GM13976 (cell line): Measurements from ENCODE around the gene PSAT1.
A peak's percentile ranks its signal among the peaks of the same experiment; 100 is the strongest.

Source experiments
- DNase-seq: peaks from one replicate; pipeline ENCODE4 v3.0.0; 2012; ENCODE audit warnings: low spot score
- CTCF ChIP-seq: IDR thresholded peaks from 2 replicates; pipeline ENCODE4 v1.5.1; 2012; ENCODE audit warnings: borderline replicate concordance, mild to moderate bottlenecking; ENCODE audit not compliant: insufficient read depth; ENCODE audit errors: extremely low read depth, missing control alignments, control extremely low read depth
- in situ Hi-C: fragments of 300-500 bp; cut with MboI; formaldehyde crosslinking; loops from one replicate; pipeline ENCODE4 v1.12.0; 2022; ENCODE audit warnings: low sequenced_read_pairs, mixed read lengths, inconsistent platforms; ENCODE audit not compliant: unreplicated experiment

The PSAT1 gene

GRCh38 chr9:78368236-78368635 is 71.3 kb downstream of the PSAT1 start:
- DNase-seq: no peak
- no peak for TF ChIP-seq CTCF
- in situ Hi-C loops: loop anchor here (5.0 kb wide), 1 partner anchor 106 kb away; no protein-coding TSS in a partner anchor

- peak; percentile 50 for DNase-seq
- in situ Hi-C loops: loop anchor here (5.0 kb wide), 1 partner anchor 107 kb away; no protein-coding TSS in a partner anchor
- peak; percentile 78 for TF ChIP-seq CTCF
Measured at GRCh38 chr9:78369639-78370219, 72.8 kb downstream of the PSAT1 start.

GRCh38 chr9:78370991-78371390 is 74.1 kb downstream of the PSAT1 start:
- in situ Hi-C loops: no loop called here
- no peak for TF ChIP-seq CTCF
- DNase-seq: no peak

- no peak for DNase-seq
- TF ChIP-seq CTCF: no peak
- in situ Hi-C loops: no loop called here
Measured at GRCh38 chr9:78371981-78372380, 75.1 kb downstream of the PSAT1 start.
